Vagina (tissue), 2 donors: ENCODE results near the gene MEGF8. TPM values are rescaled to one million over a fixed set of nuclear protein-coding genes. Genes with fewer than 3 reads are reported as not detected.

ENCODE experiments used
- microRNA-seq: library from miRNA; unstranded; fragments of <30 nt; microRNA quantifications from one replicate; pipeline ENCODE4, GENCODE V29; 2017; ENCODE audit warnings: borderline number of aligned reads, borderline replicate concordance
- small RNA-seq: library from RNA; depleted of rRNA; stranded (forward); fragments of <200 nt; gene quantifications from one replicate; pipeline ENCODE3, GENCODE V24; 2016
- total RNA-seq: library from RNA; depleted of rRNA; stranded (reverse); fragments of >200 nt; gene quantifications from one replicate; pipeline ENCODE4 v1.2.3, GENCODE V29; 2016

MEGF8 gene
- total RNA-seq, 1 donor from 2014 or later = 13.5 TPM

Small RNA genes within 50 kb of the gene (microRNA-seq; reads per million reads assigned to microRNA genes)
- gene MIR8077 = not detected

Small RNA genes within 50 kb of the gene (small RNA-seq; reads per million reads assigned to genes)
- not detected for gene MIR8077

Other genes with a start within 250 kb of the MEGF8 start
- gene ZNF574, start 249.5 kb upstream of the MEGF8 start, total RNA-seq = 26.5 TPM
- 0.74 TPM for gene POU2F2, start 193.2 kb upstream of the MEGF8 start, total RNA-seq
- gene DEDD2, start 108.0 kb upstream of the MEGF8 start, total RNA-seq = 25.3 TPM
- 6.1 TPM for gene ZNF526, start 105.3 kb upstream of the MEGF8 start, total RNA-seq
- gene GSK3A, start 83.0 kb upstream of the MEGF8 start, total RNA-seq = 21.1 TPM
- 44.7 TPM for gene ERF, start 70.5 kb upstream of the MEGF8 start, total RNA-seq
- 36.1 TPM for gene CIC, start 56.4 kb upstream of the MEGF8 start, total RNA-seq
- gene PRR19, start 23.5 kb upstream of the MEGF8 start, total RNA-seq = not detected
- gene PAFAH1B3, start 23.0 kb upstream of the MEGF8 start, total RNA-seq = 21.9 TPM
- gene TMEM145, start 12.3 kb upstream of the MEGF8 start, total RNA-seq = not detected
- gene CNFN, start 64.7 kb downstream of the MEGF8 start, total RNA-seq = 106 TPM
- 102 TPM for gene LIPE, start 101.8 kb downstream of the MEGF8 start, total RNA-seq
- gene CXCL17, start 117.3 kb downstream of the MEGF8 start, total RNA-seq = 2.9 TPM
- 24.3 TPM for gene CEACAM1, start 202.8 kb downstream of the MEGF8 start, total RNA-seq